GM12874 (cell line): ENCODE results near the gene IRF2BP2.

Experiments used
- TF ChIP-seq, protein P1 (sequence below): IDR thresholded peaks from 2 replicates; pipeline ENCODE4 v1.5.1; 2011; ENCODE audit warnings: low read depth, mild to moderate bottlenecking, control low read depth, low read length, moderate library complexity; ENCODE audit not compliant: insufficient read depth

IRF2BP2 gene

GRCh38 chr1:234610061-234610665, at the start of gene IRF2BP2:
TSS of gene IRF2BP2 (minus strand) at chr1:234610178. CDS start at chr1:234609494, 684 bp downstream.
- TF ChIP-seq, protein P1, sequence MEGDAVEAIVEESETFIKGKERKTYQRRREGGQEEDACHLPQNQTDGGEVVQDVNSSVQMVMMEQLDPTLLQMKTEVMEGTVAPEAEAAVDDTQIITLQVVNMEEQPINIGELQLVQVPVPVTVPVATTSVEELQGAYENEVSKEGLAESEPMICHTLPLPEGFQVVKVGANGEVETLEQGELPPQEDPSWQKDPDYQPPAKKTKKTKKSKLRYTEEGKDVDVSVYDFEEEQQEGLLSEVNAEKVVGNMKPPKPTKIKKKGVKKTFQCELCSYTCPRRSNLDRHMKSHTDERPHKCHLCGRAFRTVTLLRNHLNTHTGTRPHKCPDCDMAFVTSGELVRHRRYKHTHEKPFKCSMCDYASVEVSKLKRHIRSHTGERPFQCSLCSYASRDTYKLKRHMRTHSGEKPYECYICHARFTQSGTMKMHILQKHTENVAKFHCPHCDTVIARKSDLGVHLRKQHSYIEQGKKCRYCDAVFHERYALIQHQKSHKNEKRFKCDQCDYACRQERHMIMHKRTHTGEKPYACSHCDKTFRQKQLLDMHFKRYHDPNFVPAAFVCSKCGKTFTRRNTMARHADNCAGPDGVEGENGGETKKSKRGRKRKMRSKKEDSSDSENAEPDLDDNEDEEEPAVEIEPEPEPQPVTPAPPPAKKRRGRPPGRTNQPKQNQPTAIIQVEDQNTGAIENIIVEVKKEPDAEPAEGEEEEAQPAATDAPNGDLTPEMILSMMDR: no peak

- TF ChIP-seq, protein P1: no peak
Observed at GRCh38 chr1:234659538-234659937, 49.6 kb upstream of the IRF2BP2 start.

DNA sequence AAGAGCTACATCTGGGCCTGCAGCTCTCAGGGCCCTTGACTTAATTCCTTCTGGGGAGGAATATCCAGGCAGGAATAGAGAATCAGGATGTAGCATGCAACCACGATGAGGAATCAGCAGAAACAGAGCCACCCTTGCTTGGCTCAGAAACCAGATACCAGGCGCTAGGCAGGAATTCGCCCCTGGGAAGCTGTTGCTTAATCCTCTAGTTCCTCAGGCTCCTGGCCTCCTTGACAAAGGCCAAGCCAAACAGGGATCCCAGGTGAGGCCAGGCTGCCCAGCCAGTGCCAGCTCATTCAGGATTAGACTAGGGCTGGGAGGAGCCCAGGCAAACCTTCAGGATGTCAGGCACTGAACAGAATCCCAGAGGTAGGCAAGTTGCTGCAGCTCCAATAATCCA, 48.2 kb upstream of the IRF2BP2 start:
- TF ChIP-seq, protein P1: no peak

DNA sequence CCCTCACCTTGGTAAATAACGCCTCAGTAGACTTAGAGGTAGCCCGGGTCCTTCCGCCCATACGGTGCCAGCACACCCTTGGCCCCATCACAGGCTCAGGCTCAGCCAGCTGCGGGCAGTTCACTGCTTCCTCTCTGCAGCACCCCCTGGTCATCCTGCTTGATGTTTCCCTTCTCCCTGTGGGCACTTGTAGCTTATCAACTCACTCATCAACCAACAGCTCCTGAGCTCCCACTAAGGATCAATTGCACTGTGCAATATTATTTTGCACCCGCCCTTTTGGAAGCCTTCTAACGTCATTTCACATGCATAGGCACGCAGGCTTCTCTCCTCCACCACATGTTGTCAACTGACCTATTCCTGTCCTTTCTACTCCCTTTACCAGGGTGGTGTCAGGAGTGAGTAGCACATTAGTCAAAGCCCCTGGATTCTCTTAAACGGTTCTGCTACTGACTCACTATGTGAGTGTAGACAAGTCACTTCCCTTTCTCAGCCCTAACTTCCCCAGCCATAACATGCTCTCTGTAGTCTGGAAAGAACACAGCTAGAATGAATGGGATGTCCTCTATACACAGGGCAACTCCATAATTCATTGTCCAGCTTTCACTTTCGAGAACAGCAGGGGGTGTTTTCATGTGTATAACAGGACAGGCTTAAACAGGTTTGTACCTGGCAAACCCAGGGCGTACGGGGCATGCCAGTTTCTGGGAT, 47.1 kb upstream of the IRF2BP2 start:
- TF ChIP-seq, protein P1: no peak

DNA sequence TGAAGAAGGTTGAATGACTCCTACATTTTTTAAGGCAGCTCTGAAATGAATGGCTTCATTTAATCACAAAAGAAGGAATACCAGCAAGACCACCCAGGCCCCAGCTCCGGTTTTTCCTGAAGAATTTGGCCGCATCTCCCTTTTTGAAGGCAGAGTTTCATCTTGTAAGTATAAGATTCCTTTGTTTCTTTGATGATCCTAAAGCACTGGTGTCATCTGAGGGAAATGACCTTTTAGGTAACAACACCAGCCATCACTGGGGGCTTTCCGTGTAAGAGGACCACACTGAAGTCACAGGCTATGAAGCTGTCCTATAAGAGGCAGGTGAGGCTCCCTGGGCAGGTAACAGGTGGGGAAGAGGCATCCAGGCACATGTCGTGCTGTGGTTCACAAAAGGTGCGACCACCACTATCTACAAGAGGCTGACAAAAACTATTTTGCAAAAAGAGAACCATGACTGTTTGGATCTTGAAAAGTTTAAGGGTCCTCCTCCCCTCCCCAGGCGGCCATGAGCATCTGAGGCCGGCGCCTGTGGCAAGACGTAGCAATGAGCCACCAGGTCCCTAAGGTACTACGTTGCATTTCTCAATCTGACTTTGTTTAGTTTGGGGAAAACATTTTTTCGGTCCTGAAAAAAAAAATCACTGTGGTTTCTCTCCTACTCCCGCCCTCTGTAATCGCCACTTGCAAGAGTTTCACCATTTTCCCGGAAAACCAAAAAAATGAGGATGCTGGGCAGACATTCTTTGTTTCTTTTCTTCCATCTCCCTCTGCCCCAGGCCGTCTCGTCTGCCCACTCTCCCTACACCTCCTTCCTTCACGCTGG, 46.3 kb upstream of the IRF2BP2 start:
- TF ChIP-seq, protein P1: no peak

- TF ChIP-seq, protein P1: no peak
Observed at GRCh38 chr1:234655328-234656069, 45.5 kb upstream of the IRF2BP2 start.
